Endothelial cell of umbilical vein (primary cell): ENCODE data around the gene C16orf82. TPM values are rescaled to one million over a fixed set of nuclear protein-coding genes. Genes with fewer than 3 reads are reported as not detected.

ENCODE experiments used
- BruUV-seq: library from RNA; stranded (reverse); fragments of 400-500 nt; replicated peaks from 2 replicates; lab custom pipeline; 2021; lab: Mats Ljungman, UMichigan
- CTCF ChIA-PET: fragments of 300-600, 350-600 bp; sonication (Branson Sonifier 250); formaldehyde crosslinking; loops from one replicate; lab custom pipeline; 2021; ENCODE audit warnings: antibody characterized with exemption, inconsistent platforms; lab: Charles Lee
- POLR2A ChIA-PET: fragments of 300-600, 350-600 bp; sonication (Branson Sonifier 250); formaldehyde crosslinking; loops from one replicate; lab custom pipeline; 2021; ENCODE audit warnings: antibody characterized with exemption, inconsistent platforms; lab: Charles Lee
- DNase-seq: peaks from one replicate; pipeline ENCODE4 v3.0.0-alpha.2; 2011; ENCODE audit warnings: low read depth, low spot score
- FAIRE-seq: peaks from 2 replicates; lab custom pipeline; 2011; peaks lifted over from hg19 to GRCh38; lab: Jason Lieb, UNC
- H2AFZ ChIP-seq: 2 replicates; pipeline ENCODE4 v1.6.0; 2012; ENCODE audit warnings: low read depth, low read length, control low read depth, inconsistent platforms
- H3K27ac ChIP-seq: 2 replicates; pipeline ENCODE4 v1.5.1; 2011; ENCODE audit warnings: low read depth, mild to moderate bottlenecking, control low read depth, low read length, moderate library complexity; ENCODE audit not compliant: insufficient read depth
- H3K27me3 ChIP-seq, 2 experiments: 2 replicates each; pipeline versions ENCODE4 v1.6.0 to v1.6.1; 2011; ENCODE audit warnings: low read length in 2 of 2, mixed read lengths in 1 of 2; ENCODE audit not compliant: control insufficient read depth in 2 of 2, insufficient read depth in 2 of 2
- H3K36me3 ChIP-seq, 2 experiments: 2 replicates in 1 of 2; 3 replicates in 1 of 2; pipeline ENCODE4 v1.5.1; 2011; ENCODE audit warnings: low read length in 2 of 2, mild to moderate bottlenecking in 1 of 2, moderate library complexity in 1 of 2; ENCODE audit not compliant: control insufficient read depth in 2 of 2, insufficient read depth in 2 of 2; ENCODE audit errors: extremely low read depth in 1 of 2
- H3K4me1 ChIP-seq: 3 replicates; pipeline ENCODE4 v1.5.1; 2011; ENCODE audit warnings: mild to moderate bottlenecking, low read length; ENCODE audit not compliant: control insufficient read depth, insufficient read depth; ENCODE audit errors: extremely low read depth
- H3K4me2 ChIP-seq: 2 replicates; pipeline ENCODE4 v1.6.1; 2011; ENCODE audit warnings: low read length, control low read depth, mixed read lengths; ENCODE audit not compliant: insufficient read depth
- H3K4me3 ChIP-seq, 3 experiments: fragments of 200-600 bp in 1 of 3; sonication (generic), shearing (Covaris generic) in 1 of 3; replicated peaks in 1 of 3; 2 replicates each; pipeline ENCODE4 v1.5.1; 2011 to 2016; ENCODE audit warnings: control low read depth in 3 of 3, low read length in 3 of 3, mild to moderate bottlenecking in 2 of 3, inconsistent platforms in 1 of 3, low read depth in 1 of 3, moderate library complexity in 1 of 3; ENCODE audit not compliant: insufficient read depth in 1 of 3
- H3K79me2 ChIP-seq: 2 replicates; pipeline ENCODE4 v1.6.0; 2012; ENCODE audit warnings: low read length, inconsistent platforms; ENCODE audit not compliant: control insufficient read depth, insufficient read depth
- H3K9ac ChIP-seq: replicated peaks from 2 replicates; pipeline ENCODE3; 2011; ENCODE audit warnings: low read length, control low read depth; ENCODE audit not compliant: insufficient read depth; ENCODE audit errors: extremely low read depth
- H3K9me1 ChIP-seq: replicated peaks from 3 replicates; pipeline ENCODE4 v1.6.0; 2011; ENCODE audit warnings: mild to moderate bottlenecking, low read length; ENCODE audit not compliant: control insufficient read depth, insufficient read depth; ENCODE audit errors: extremely low read depth
- H3K9me3 ChIP-seq: replicated peaks from 2 replicates; pipeline ENCODE4 v1.5.1; 2012; ENCODE audit warnings: low read length, inconsistent platforms; ENCODE audit not compliant: control insufficient read depth, insufficient read depth
- H4K20me1 ChIP-seq: replicated peaks from 2 replicates; pipeline ENCODE3; 2011; ENCODE audit warnings: mild to moderate bottlenecking, low read length; ENCODE audit not compliant: control insufficient read depth, insufficient read depth; ENCODE audit errors: extremely low read depth
- CTCF ChIP-seq, 2 donors: IDR thresholded peaks; 1 replicate in 1 of 2; 2 replicates in 1 of 2; pipeline ENCODE4 v1.5.1; 2011; ENCODE audit warnings: low read length in 2 of 2, mild to moderate bottlenecking in 2 of 2, moderate library complexity in 2 of 2, control low read depth in 1 of 2, inconsistent platforms in 1 of 2, low read depth in 1 of 2; ENCODE audit not compliant: insufficient read depth in 1 of 2; ENCODE audit errors: extremely low read depth in 1 of 2
- EZH2 ChIP-seq: IDR thresholded peaks from 2 replicates; pipeline ENCODE4 v1.6.1; 2012; ENCODE audit warnings: borderline replicate concordance, low read depth, mild to moderate bottlenecking, moderate library complexity, low read length, inconsistent platforms; ENCODE audit not compliant: severe bottlenecking
- FOS ChIP-seq: IDR thresholded peaks from 2 replicates; pipeline ENCODE4 v1.6.1; 2011; ENCODE audit warnings: mild to moderate bottlenecking, low read length, moderate library complexity, borderline replicate concordance; ENCODE audit not compliant: insufficient read depth
- GATA2 ChIP-seq: IDR thresholded peaks from 2 replicates; pipeline ENCODE4 v1.7.0; 2011; ENCODE audit warnings: low read depth, mild to moderate bottlenecking, moderate library complexity, mixed read lengths, low read length; ENCODE audit not compliant: insufficient read length, insufficient read depth
- JUN ChIP-seq: IDR thresholded peaks from 2 replicates; pipeline ENCODE4 v1.6.1; 2011; ENCODE audit warnings: borderline replicate concordance, low read depth; ENCODE audit not compliant: insufficient read length, insufficient read depth
- MAX ChIP-seq: IDR thresholded peaks from 2 replicates; pipeline ENCODE4 v1.6.1; 2011; ENCODE audit not compliant: insufficient read depth, insufficient read length
- MYC ChIP-seq: IDR thresholded peaks from one replicate; pipeline ENCODE4 v1.6.1; 2011; ENCODE audit warnings: mild to moderate bottlenecking, low read depth, low read length
- POLR2A ChIP-seq: IDR thresholded peaks from 2 replicates; pipeline ENCODE4 v1.6.1; 2012; ENCODE audit warnings: low read depth, mild to moderate bottlenecking, control low read depth, low read length
- POLR2AphosphoS5 ChIP-seq: IDR thresholded peaks from 2 replicates; pipeline ENCODE4 v1.6.1; 2012; ENCODE audit warnings: low read depth, mild to moderate bottlenecking, control low read depth, low read length, moderate library complexity; ENCODE audit not compliant: insufficient read depth
- dilution Hi-C: fragments of 300-500 bp; cut with MboI; formaldehyde crosslinking; loops from one replicate; pipeline ENCODE4 v1.15.0; 2019; ENCODE audit warnings: low sequenced_read_pairs; ENCODE audit not compliant: extremely low pct_ligation_motif_present
- intact Hi-C: fragments of 100-400 bp; cut with micrococcal nuclease; formaldehyde crosslinking; loops from one replicate; pipeline ENCODE4 v1.10.0; 2022
- polyA plus RNA-seq, 4 experiments: library from polyadenylated mRNA; depleted of rRNA in 3 of 4; stranded (reverse) in 3 of 4; unstranded in 1 of 4; fragments of >200 nt; gene quantifications; 2 replicates each; pipeline versions ENCODE4 v1.2.1 to v1.2.3, GENCODE V29; 2011 to 2012; ENCODE audit warnings: missing spikeins in 1 of 4
- total RNA-seq: library from RNA; stranded (reverse); gene quantifications from 2 replicates; pipeline ENCODE4 v1.2.3, GENCODE V29; 2021

Gene C16orf82
- total and polyA plus RNA-seq, 2 donors (not counting 3 experiments of a cell fraction or from before 2014, with no cell fraction given) = not detected

- Histone ChIP-seq H3K4me3 (no peak overlapping the region), H2AFZ (no peak overlapping the region), H3K79me2 (no peaks in the 10 kb centered on the region), H3K27me3 (no peaks in the 10 kb centered on the region), H3K4me1 (no peaks in the 10 kb centered on the region), H3K9ac (no peak overlapping the region), H3K36me3 (no peaks in the 10 kb centered on the region), H3K4me2 (no peak overlapping the region), H4K20me1 (no peaks in the 10 kb centered on the region), H3K27ac (no peak overlapping the region), H3K9me1 (no peaks in the 10 kb centered on the region), H3K9me3 (no peaks in the 10 kb centered on the region)
- no peak for FAIRE-seq
- BruUV-seq = no TSS peak
- dilution Hi-C loops (no loop called here), intact Hi-C loops (no loop called here)
- POLR2A ChIA-PET = no interaction called here
- no peak for DNase-seq
- CTCF ChIA-PET = no interaction called here
- TF ChIP-seq POLR2AphosphoS5 = no peak
- TF ChIP-seq POLR2A = no peak
- no peak for TF ChIP-seq MYC
- no peak for TF ChIP-seq MAX
- no peak for TF ChIP-seq EZH2
- TF ChIP-seq FOS = no peak
- no peak for TF ChIP-seq GATA2
- TF ChIP-seq JUN = no peak
- no peak for TF ChIP-seq CTCF (IDR thresholded peaks at IDR 0.05; ENCODE audit: extremely low read depth in 1 of 2, insufficient read depth in 1 of 2, low read depth in 1 of 2, low read length in 2 of 2)
Measured at GRCh38 chr16:27025581-27025980, 41.1 kb upstream of the C16orf82 start.
